ENCODE measurements around the gene DBNDD1. TPM values are rescaled to one million over a fixed set of nuclear protein-coding genes. Genes with fewer than 3 reads are reported as not detected.

The DBNDD1 gene
- total RNA-seq, 4 donors from 2014 or later = 1.1 to 4.1 (median 3.5) TPM

GRCh38 chr16:90054554-90054953 lies 35.3 kb upstream of the DBNDD1 start:
- Histone ChIP-seq H3K27ac (no peak overlapping the region), H3K36me3 (no peaks in the 10 kb centered on the region), H3K27me3 (peaks cover 13% of the 10 kb centered on the region), H3K9me3 (peaks cover 0 to 17% (median 0%) of the 10 kb centered on the region in 3 donors), H3K4me3 (no peak overlapping the region), H3K4me1 (no peaks in the 10 kb centered on the region)
- WGBS, 2 donors (ENCODE audit: low coverage in 1 of 2) = 55% methylated on average over 4 of the region's 4 CpGs; no CpG with 5 or more reads in 1 of the 2 donors
- ATAC-seq = no peak
- TF ChIP-seq POLR2A (IDR thresholded peaks at IDR 0.05) (no peak), EP300 (IDR thresholded peaks at IDR 0.05) (no peak)

- no CpG with 5 or more reads among the region's 1 CpG for WGBS, 2 donors (ENCODE audit: low coverage in 1 of 2)
- TF ChIP-seq POLR2AphosphoS5 (IDR thresholded peaks at IDR 0.05) (no peak), CTCF (IDR thresholded peaks at IDR 0.05) (no peak), EP300 (IDR thresholded peaks at IDR 0.05) (no peak), POLR2A (IDR thresholded peaks at IDR 0.05) (no peak)
- no peak for ATAC-seq
- Histone ChIP-seq H3K27ac (no peak overlapping the region), H3K4me3 (no peak overlapping the region), H3K27me3 (peaks cover 15% of the 10 kb centered on the region), H3K36me3 (no peaks in the 10 kb centered on the region), H3K9me3 (peaks cover 0 to 17% (median 0%) of the 10 kb centered on the region in 3 donors), H3K4me1 (no peaks in the 10 kb centered on the region)
These were observed 34.7 kb upstream of the DBNDD1 start for GRCh38 chr16:90053902-90054500.

DNA sequence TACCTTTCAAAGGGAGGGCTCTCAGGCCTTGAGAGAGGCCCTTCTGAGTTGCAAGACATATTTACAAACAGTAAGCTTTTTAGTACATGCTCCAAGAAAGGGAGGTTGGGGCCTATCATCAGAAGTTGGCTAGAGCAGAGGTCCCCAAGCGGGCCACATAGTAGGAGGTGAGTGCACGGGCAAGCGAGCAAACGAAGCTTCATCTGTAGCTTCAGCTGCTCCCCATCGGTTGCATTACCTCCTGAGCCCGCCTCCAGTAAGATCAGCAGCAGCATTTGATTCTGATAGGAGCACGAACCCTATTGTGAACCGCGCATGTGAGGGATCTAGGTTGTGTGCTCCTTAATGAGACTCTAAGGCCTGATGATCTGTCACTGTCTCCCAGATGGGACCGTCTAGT lies 31.7 kb upstream of the DBNDD1 start:
- peaks cover 0 to 20% (median 12%) of the 10 kb centered on the region in 3 donors for H3K4me1 ChIP-seq

DNA sequence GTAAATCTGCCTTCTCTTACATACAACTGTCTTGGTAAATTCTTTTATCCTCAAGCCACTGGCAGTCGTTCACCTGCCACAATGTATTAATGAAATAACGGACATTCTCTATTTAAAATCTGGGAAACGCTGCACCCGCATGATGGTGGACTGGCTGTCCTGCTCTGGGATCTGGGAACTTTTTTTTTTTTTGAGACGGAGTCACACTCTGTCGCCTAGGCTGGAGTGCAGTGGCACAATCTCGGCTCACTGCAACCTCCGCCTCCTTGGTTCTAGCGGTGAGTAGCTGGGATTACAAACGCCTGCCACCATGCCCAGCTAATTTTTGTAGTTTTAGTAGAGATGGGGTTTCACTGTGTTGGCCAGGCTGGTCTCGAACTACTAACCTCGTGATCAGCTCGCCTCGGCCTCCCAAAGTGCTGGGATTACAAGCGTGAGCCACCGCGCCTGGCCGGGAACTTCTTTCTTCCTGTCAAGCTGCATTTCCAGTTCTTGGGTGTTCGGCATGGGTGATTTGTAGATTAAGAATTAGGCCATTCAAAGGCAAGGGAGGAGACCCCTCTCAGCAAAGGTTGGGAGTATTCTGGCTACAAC lies 29.6 kb upstream of the DBNDD1 start:
- Histone ChIP-seq H3K4me3 (no peak overlapping the region), H3K36me3 (no peaks in the 10 kb centered on the region), H3K9me3 (peaks cover 0 to 3% (median 0%) of the 10 kb centered on the region in 3 donors), H3K27ac (no peak overlapping the region), H3K4me1 (peaks cover 0 to 20% (median 12%) of the 10 kb centered on the region in 3 donors), H3K27me3 (peaks cover 27% of the 10 kb centered on the region)
- ATAC-seq = no peak
- TF ChIP-seq CTCF (IDR thresholded peaks at IDR 0.05) (no peak), POLR2A (IDR thresholded peaks at IDR 0.05) (no peak), POLR2AphosphoS5 (IDR thresholded peaks at IDR 0.05) (no peak), EP300 (IDR thresholded peaks at IDR 0.05) (no peak)
- 85 to 88% methylated on average over 8 to 17 of the region's 19 CpGs for WGBS, 2 donors (ENCODE audit: low coverage in 1 of 2)

More for the DNA sequence above, 31.7 kb upstream of the DBNDD1 start:
- no peaks in the 10 kb centered on the region for H3K36me3 ChIP-seq
- no peak for TF ChIP-seq POLR2AphosphoS5 (IDR thresholded peaks at IDR 0.05)
- no peak for TF ChIP-seq EP300 (IDR thresholded peaks at IDR 0.05)
- no peak for TF ChIP-seq CTCF (IDR thresholded peaks at IDR 0.05)
- TF ChIP-seq POLR2A (IDR thresholded peaks at IDR 0.05) = no peak
- peaks cover 0 to 17% (median 0%) of the 10 kb centered on the region in 3 donors for H3K9me3 ChIP-seq
- 86 to 88% methylated on average over 4 to 7 of the region's 10 CpGs for WGBS, 2 donors (ENCODE audit: low coverage in 1 of 2)
- no peak overlapping the region for H3K4me3 ChIP-seq
- no peak overlapping the region for H3K27ac ChIP-seq
- peaks cover 35% of the 10 kb centered on the region for H3K27me3 ChIP-seq
- no peak for ATAC-seq

DNA sequence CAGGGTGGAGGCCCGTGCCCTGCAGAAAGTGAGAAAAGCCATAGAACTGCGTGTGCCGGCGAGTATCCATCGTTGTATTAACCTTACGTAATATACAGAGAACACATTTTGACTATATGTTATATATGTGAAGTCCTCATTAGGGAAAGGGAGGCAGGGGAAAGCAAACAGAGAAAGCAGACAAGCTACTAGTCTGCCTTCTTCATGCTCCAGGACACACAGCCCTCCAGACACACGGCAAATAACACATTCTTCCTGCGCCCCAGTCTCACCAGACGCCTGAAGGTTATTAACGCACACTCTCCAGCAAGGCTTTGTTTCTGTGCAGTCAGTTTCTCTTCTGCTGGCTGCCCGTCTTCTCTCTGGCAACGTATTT lies 29.1 kb upstream of the DBNDD1 start:
- no peaks in the 10 kb centered on the region for H3K36me3 ChIP-seq
- no peak for ATAC-seq
- no peaks in the 10 kb centered on the region for H3K9me3 ChIP-seq
- WGBS, 2 donors (ENCODE audit: low coverage in 1 of 2) = 46 to 47% methylated on average over 9 to 11 of the region's 12 CpGs
- peaks cover 0 to 20% (median 12%) of the 10 kb centered on the region in 3 donors for H3K4me1 ChIP-seq
- no peak overlapping the region for H3K4me3 ChIP-seq
- peak overlapping the region in 2 of 4 donors; percentile 46 to 55 for H3K27ac ChIP-seq
- TF ChIP-seq EP300 (IDR thresholded peaks at IDR 0.05) (no peak), POLR2A (IDR thresholded peaks at IDR 0.05) (no peak), POLR2AphosphoS5 (IDR thresholded peaks at IDR 0.05) (no peak), CTCF (IDR thresholded peaks at IDR 0.05) (no peak)
- H3K27me3 ChIP-seq = peaks cover 27% of the 10 kb centered on the region
